GM13977 (cell line): ENCODE measurements around the gene IZUMO1.

Experiments
- DNase-seq: peaks from one replicate; pipeline ENCODE4 v3.0.0; 2012; ENCODE audit warnings: low spot score
- in situ Hi-C: fragments of 300-500 bp; cut with MboI; formaldehyde crosslinking; loops from one replicate; pipeline ENCODE4 v1.12.0; 2022; ENCODE audit warnings: low sequenced_read_pairs, low pct_unique_long_range_greater_than_20kb, mixed read lengths, inconsistent platforms; ENCODE audit not compliant: unreplicated experiment
- TF ChIP-seq, protein P1 (sequence below): IDR thresholded peaks from 2 replicates; pipeline ENCODE4 v1.5.1; 2012; ENCODE audit warnings: mild to moderate bottlenecking, control low read depth; ENCODE audit not compliant: insufficient read depth; ENCODE audit errors: extremely low read depth, missing control alignments

IZUMO1 gene

GRCh38 chr19:48756686-48757085, 10.0 kb upstream of the IZUMO1 start:
- in situ Hi-C loops, result no loop called here
- no peak for DNase-seq
- TF ChIP-seq, protein P1, sequence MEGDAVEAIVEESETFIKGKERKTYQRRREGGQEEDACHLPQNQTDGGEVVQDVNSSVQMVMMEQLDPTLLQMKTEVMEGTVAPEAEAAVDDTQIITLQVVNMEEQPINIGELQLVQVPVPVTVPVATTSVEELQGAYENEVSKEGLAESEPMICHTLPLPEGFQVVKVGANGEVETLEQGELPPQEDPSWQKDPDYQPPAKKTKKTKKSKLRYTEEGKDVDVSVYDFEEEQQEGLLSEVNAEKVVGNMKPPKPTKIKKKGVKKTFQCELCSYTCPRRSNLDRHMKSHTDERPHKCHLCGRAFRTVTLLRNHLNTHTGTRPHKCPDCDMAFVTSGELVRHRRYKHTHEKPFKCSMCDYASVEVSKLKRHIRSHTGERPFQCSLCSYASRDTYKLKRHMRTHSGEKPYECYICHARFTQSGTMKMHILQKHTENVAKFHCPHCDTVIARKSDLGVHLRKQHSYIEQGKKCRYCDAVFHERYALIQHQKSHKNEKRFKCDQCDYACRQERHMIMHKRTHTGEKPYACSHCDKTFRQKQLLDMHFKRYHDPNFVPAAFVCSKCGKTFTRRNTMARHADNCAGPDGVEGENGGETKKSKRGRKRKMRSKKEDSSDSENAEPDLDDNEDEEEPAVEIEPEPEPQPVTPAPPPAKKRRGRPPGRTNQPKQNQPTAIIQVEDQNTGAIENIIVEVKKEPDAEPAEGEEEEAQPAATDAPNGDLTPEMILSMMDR, result no peak

DNA sequence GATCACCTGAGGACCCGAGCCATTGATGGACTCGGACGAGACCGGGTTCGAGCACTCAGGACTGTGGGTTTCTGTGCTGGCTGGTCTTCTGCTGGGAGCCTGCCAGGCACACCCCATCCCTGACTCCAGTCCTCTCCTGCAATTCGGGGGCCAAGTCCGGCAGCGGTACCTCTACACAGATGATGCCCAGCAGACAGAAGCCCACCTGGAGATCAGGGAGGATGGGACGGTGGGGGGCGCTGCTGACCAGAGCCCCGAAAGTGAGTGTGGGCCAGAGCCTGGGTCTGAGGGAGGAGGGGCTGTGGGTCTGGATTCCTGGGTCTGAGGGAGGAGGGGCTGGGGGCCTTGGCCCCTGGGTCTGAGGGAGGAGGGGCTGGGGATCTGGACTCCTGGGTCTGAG, 9.5 kb upstream of the IZUMO1 start:
- TF ChIP-seq, protein P1, result no peak
- in situ Hi-C loops, result no loop called here
- DNase-seq, result no peak

- TF ChIP-seq, protein P1, result no peak
- in situ Hi-C loops, result no loop called here
- no peak for DNase-seq
Observed at GRCh38 chr19:48755787-48756186, 9.1 kb upstream of the IZUMO1 start.

DNA sequence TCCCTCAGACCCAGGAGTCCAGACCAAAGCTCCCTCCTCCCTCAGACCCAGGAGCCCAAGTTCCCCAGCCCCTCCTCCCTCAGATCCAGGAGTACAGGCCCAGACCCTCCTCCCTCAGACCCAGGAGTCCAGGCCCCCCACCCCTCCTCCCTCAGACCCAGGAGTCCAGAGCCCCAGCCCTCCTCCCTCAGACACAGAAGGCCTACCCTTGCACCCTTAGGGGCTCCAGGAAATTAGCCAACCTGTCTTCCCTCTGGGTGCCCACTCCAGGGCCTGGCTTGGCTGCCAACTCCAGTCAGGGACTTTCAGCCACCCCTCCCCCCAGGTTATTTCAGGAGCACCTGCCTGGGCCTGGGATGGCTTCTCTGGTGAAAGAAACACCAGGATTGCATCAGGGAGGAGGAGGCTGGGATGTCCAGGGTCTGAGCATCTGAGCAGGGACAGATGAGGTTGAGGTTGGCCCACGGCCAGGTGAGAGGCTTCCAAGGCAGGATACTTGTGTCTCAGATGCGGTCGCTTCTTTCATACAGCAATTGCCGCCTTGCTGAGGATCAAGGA, 8.5 kb upstream of the IZUMO1 start, which contains the start of gene FGF21:
Gene FGF21 (plus strand): TSS at position 441 of the 558 bp plus-strand sequence. CDS start 713 bp downstream, outside the sequence.
- TF ChIP-seq, protein P1, result no peak
- in situ Hi-C loops, result no loop called here
- DNase-seq, result no peak

DNA sequence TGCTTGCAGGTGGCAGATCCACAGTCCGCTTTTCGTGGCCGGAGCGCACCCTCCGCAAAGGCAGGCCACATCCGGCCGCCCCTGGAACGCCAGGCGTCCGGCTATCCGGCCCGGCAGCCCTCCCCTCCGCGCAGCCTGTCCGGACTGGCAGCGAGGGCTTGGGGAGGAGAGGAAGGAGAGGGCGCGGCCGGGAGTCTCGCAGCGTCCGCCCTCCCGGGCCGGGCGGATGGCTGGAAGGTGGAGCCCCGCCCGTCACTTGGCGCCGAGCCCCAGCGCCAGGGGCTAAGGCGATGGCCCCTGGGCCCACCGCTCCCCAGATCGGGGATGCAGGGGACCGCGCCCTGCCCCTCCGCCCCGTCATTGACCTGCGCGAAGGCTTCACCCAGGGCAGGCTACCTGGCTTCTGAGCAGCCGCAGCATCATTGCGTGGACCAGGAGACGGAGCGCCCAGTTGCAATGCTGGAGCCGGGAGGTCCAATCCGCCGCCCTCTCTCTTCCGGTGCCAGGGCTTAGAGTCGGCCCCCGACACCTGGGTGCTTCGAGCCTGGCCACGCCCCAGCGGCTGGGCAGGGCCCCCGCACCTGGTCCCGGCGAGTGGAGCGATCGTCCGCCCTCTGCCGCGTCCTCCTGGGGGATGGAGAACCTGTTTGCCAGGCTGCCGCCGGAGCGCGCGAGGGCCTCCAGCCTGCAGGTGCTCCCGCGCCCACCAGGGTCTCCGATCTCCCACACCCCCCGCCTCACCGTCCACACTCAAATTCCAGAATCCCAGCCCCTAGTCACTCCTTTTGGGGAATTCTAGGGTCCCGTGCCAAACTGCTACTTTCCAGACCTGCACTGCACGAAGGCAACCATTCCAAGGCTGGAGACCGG, 6.0 kb upstream of the IZUMO1 start, which contains the start of gene FUT1:
Gene FUT1 (minus strand): TSS at position 146 of the 870 bp plus-strand sequence. CDS start 1,360 bp downstream, outside the sequence.
- TF ChIP-seq, protein P1, result no peak
- in situ Hi-C loops, result no loop called here
- DNase-seq, result no peak

DNA sequence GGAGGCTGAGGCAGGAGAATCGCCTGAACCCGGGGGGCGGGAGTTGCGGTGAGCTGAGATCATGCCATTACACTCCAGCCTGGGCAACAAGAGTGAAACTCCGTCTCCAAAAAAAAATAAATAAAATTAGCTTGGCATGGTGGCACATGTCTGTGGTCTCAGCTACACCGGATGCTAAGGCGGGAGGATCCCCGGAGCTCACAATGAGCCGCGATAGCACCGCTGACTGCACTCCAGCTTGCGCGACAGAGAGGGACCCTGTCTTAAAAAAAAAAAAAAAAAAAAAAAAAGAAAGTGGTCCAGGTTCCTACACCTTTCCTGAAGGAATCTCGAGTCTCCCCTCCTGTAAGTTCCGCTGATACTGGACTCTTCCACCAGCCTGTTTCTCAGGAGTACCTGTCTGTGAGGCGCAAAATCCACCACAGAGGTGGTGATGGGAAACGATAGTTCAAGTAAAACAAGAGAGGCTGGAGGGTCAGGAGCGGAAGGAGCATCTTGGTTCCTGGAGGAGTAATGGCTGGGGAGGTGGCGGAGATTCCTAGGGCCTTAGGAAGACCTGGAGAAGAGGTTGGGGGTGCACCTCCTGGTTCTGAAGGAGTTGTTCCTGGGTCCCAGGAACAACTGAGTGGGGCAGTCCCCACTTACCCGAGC, 5.3 kb upstream of the IZUMO1 start:
- in situ Hi-C loops, result no loop called here
- DNase-seq, result no peak
- TF ChIP-seq, protein P1, result no peak
